H1 (cell line): ENCODE data around the gene ZDHHC23.

ENCODE experiments used
- ATF3 ChIP-seq: IDR thresholded peaks from 2 replicates; pipeline ENCODE4 v1.6.1; 2011; ENCODE audit warnings: low read depth, mild to moderate bottlenecking, low read length; ENCODE audit not compliant: insufficient read depth
- BCL11A ChIP-seq, 2 experiments: IDR thresholded peaks; one replicate each; pipeline ENCODE4 v1.6.1; 2011; ENCODE audit warnings: low read depth in 2 of 2, low read length in 2 of 2, mild to moderate bottlenecking in 2 of 2
- CREB1 ChIP-seq: IDR thresholded peaks from 2 replicates; pipeline ENCODE4 v1.6.1; 2012; ENCODE audit warnings: inconsistent platforms
- CTCF ChIP-seq, 3 experiments: IDR thresholded peaks; 1 replicate in 2 of 3; 2 replicates in 1 of 3; pipeline versions ENCODE4 v1.5.1 to v1.6.1; 2011; ENCODE audit warnings: low read length in 3 of 3, mild to moderate bottlenecking in 3 of 3, inconsistent platforms in 2 of 3, low read depth in 1 of 3, moderate library complexity in 1 of 3; ENCODE audit not compliant: insufficient read depth in 1 of 3; ENCODE audit errors: control extremely low read depth in 1 of 3
- EP300 ChIP-seq, 2 experiments: IDR thresholded peaks; 1 replicate in 1 of 2; 2 replicates in 1 of 2; pipeline ENCODE4 v1.6.1; 2011 to 2012; ENCODE audit warnings: low read depth in 2 of 2, low read length in 2 of 2, mild to moderate bottlenecking in 2 of 2, borderline replicate concordance in 1 of 2, inconsistent platforms in 1 of 2, moderate library complexity in 1 of 2
- POLR2A ChIP-seq, 2 experiments: IDR thresholded peaks; 1 replicate in 1 of 2; 2 replicates in 1 of 2; pipeline ENCODE4 v1.6.1; 2011; ENCODE audit warnings: low read depth in 2 of 2, low read length in 2 of 2, mild to moderate bottlenecking in 2 of 2; ENCODE audit errors: control extremely low read depth in 1 of 2
- RAD21 ChIP-seq, 2 experiments: IDR thresholded peaks in 1 of 2; conservative IDR thresholded peaks in 1 of 2; 2 replicates each; pipeline ENCODE4 v1.6.1; 2011; ENCODE audit warnings: low read depth in 2 of 2, low read length in 2 of 2, improper control_type of control experiment in 1 of 2, inconsistent platforms in 1 of 2, mild to moderate bottlenecking in 1 of 2, moderate library complexity in 1 of 2
- RFX5 ChIP-seq: IDR thresholded peaks from 2 replicates; pipeline ENCODE4 v1.6.1; 2011; ENCODE audit warnings: low read depth, low read length, improper control_type of control experiment, borderline replicate concordance
- SUZ12 ChIP-seq: fragments of 200-600 bp; sonication (generic); IDR thresholded peaks from 2 replicates; pipeline ENCODE4 v1.6.1; 2012; ENCODE audit warnings: mild to moderate bottlenecking, inconsistent platforms, low read length, moderate library complexity, mixed read lengths
- TAF1 ChIP-seq: IDR thresholded peaks from 2 replicates; pipeline ENCODE4 v1.6.1; 2011; ENCODE audit warnings: mild to moderate bottlenecking, low read depth, low read length

- 0 out of 4 replicates have a peak, but pooled peaks of 1 of the 3 experiments have one; percentile 2 for TF ChIP-seq CTCF (IDR thresholded peaks at IDR 0.05; ENCODE audit: control extremely low read depth in 1 of 3, insufficient read depth in 1 of 3, low read depth in 1 of 3, low read length in 3 of 3)
- no peak for TF ChIP-seq SUZ12
- TF ChIP-seq POLR2A (IDR thresholded peaks at IDR 0.05; ENCODE audit: control extremely low read depth in 1 of 2, low read depth in 2 of 2, low read length in 2 of 2), result 0 out of 3 replicates have a peak, but pooled peaks of 1 of the 2 experiments have one; percentile 30
- no peak; the same call in 1 of the 2 replicates for TF ChIP-seq CREB1
- no peak for TF ChIP-seq BCL11A (IDR thresholded peaks at IDR 0.05; ENCODE audit: low read depth in 2 of 2, low read length in 2 of 2)
- no peak for TF ChIP-seq RAD21 (IDR thresholded peaks at IDR 0.05 in 1 of 2, conservative IDR thresholded peaks at IDR 0.05 in 1 of 2; ENCODE audit: low read depth in 2 of 2, low read length in 2 of 2)
- no peak for TF ChIP-seq RFX5
- TF ChIP-seq ATF3, result no peak
- TF ChIP-seq EP300 (IDR thresholded peaks at IDR 0.05; ENCODE audit: borderline replicate concordance in 1 of 2, low read depth in 2 of 2, low read length in 2 of 2), result no peak
- peak; percentile 13; the same call in 1 of the 2 replicates for TF ChIP-seq TAF1
Measured at GRCh38 chr3:113948015-113948917, 453 bp downstream of the ZDHHC23 start.
